Stimulated activated CD8-positive, alpha-beta memory T cell treated with anti-CD3 and anti-CD28 coated beads, Interleukin-7, amount 100 ng/mL, for 4 hours (primary cell): ENCODE measurements around the gene CD52.
"Not testable (repeated sequence)": the region's sequence is repeated elsewhere in the genome, so short reads cannot be mapped to it uniquely, and the experiment has no call there.

Experiments
- DNase-seq, 2 donors: peaks; one replicate each; pipeline ENCODE4 v3.0.0-alpha.2; 2020; ENCODE audit warnings: low read depth in 2 of 2

The CD52 gene

GRCh38 chr1:26302733-26303405 is 14.9 kb upstream of the CD52 start:
- no peak for DNase-seq

- no peak for DNase-seq
These were observed 12.0 kb upstream of the CD52 start for GRCh38 chr1:26305667-26306289.

GRCh38 chr1:26306290-26307229 is 11.2 kb upstream of the CD52 start, which contains the start of gene UBXN11:
TSS of gene UBXN11 (minus strand) at chr1:26306636. CDS start at chr1:26302883, 3,753 bp downstream.
- DNase-seq, result peak; percentile 88 to 89

- DNase-seq, result no peak
These were observed 10.4 kb upstream of the CD52 start for GRCh38 chr1:26307363-26307781.

GRCh38 chr1:26307966-26308899 is 9.5 kb upstream of the CD52 start:
- not testable (repeated sequence) for DNase-seq

- no peak for DNase-seq
These were observed 3.3 kb upstream of the CD52 start for GRCh38 chr1:26314501-26314900.

GRCh38 chr1:26315874-26316850 is 1.6 kb upstream of the CD52 start:
- DNase-seq, result no peak

DNA sequence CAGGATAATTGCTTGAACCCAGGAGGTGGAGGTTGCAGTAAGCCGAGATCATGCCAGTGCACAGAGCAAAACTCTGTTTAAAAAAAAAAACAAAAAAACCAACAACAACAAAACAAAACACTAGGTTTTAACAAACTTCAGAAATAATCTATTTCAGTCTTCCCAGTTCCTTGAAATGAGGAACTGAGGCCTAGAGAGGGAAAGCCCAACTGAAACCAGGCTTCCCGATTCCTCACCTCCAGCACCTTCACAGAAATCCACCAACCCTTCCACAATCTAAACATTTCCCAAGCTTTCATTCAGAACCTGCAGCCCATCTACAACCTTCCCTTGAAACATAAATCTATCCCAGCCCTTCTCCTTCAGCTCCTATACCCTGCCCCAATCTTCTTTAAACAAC is 612 bp upstream of the CD52 start:
- DNase-seq, result no peak

GRCh38 chr1:26318338-26319064 is 743 bp downstream of the CD52 start:
- peak; percentile 15 to 27 for DNase-seq

- no peak for DNase-seq
These were observed 3.1 kb downstream of the CD52 start for GRCh38 chr1:26320896-26321295.

GRCh38 chr1:26321315-26322041 is 3.7 kb downstream of the CD52 start:
- peak; percentile 82 to 94 for DNase-seq

- DNase-seq, result no peak
These were observed 4.2 kb downstream of the CD52 start for GRCh38 chr1:26322042-26322331.

DNA sequence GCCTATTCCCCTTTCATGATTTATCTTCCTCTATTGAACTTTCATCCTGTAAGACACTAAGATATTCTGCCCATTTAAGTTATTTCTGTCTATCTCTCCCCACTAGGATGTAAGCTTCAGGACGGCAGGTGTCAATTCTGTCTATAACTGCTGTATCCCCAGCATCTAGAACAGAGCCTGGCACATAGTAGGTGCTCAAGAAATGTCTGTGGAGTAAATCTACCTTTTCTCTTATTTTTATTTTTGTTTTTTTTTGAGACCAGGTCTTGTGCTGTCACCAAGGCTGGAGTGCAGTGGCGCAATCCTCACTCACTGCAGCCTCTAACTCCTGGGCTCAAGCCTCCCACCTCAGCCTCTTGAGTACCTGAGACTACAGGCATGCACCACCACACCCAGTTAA is 5.6 kb downstream of the CD52 start:
- DNase-seq, result no peak

DNA sequence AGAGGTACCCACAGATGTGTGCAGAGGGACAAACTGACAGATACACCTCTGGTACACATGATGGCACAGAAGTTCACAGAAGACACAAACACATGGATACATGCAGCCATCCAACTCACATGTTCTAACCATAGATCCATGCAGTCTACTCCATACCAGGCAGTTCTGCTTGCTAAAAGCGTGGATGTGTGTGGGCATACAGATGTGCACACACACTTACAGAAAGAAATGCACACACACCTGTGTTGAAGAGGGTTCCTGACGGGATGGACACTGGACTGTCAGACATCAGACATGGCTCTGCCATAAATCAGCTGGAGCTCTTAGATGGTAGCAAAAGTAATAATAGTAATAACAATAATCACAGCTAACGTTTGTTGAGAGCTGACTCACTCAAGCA is 6.8 kb downstream of the CD52 start:
- DNase-seq, result no peak

DNA sequence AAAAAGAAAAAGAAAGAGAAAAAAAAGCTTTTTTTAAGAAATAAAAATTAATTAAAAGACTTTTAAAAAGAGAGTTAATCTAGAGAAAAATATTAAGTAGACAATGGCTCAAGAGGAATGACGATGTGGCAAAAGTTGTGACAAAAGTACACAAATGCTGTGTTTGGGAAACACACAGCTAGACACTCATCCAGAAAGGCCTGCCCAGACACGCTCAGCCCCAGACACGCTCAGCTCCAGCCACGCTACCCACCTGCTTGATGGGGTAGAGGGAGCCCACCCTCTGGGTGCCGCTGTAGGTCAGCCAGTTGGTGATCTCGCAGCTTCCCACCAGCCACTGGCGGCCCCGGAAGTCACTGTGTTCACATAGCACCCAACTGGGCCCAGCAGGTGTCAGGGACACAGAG is 10.2 kb downstream of the CD52 start:
- DNase-seq, result no peak

GRCh38 chr1:26328597-26328996 is 10.8 kb downstream of the CD52 start:
- DNase-seq, result no peak

GRCh38 chr1:26329380-26329779 is 11.6 kb downstream of the CD52 start:
- not testable (repeated sequence) for DNase-seq

- no peak for DNase-seq
These were observed 12.5 kb downstream of the CD52 start for GRCh38 chr1:26330276-26330675.

DNA sequence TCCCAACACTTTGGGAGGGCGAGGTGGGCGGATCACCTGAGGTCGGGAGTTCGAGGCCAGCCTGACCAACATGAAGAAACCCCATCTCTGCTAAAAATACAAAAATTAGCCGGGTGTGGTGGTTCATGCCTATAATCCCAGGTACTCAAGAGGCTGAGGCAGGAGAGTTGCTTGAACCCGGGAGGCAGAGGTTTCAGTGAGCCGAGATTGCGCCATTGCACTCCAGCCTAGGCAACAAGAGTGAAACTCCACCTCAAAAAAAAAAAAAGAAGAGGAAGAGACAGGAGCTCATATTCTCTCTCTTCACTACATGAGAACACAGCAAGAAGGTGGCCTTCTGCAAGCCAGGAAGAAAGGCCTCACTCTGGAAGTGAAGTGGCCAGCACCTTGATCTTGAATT is 15.6 kb downstream of the CD52 start:
- DNase-seq, result not testable (repeated sequence)
